ENCODE data around the gene ERMP1.

ERMP1 gene

DNA sequence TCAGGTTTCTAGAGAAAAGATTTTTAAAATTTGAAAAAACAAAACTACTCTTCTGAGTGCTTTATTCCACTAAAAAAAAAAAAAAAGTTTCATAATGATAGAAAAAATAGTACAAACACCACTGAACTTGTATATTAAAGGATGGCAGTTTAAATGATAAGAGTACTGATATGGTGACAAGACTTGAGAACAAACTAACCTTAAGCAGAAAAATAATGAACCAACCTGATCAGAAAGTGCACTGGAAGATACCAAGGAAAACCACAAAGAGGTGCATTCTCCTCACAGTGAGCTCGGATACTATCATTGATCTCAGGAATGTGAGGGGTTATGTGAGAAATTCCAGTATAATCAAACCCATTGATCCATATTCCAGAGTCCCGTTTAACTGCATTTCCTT lies 34.3 kb downstream of the ERMP1 start:
- Histone ChIP-seq H3K4me3 (ENCODE audit: low read length in 2 of 2) (no peak overlapping the region), H3K9ac (ENCODE audit: low read length in 2 of 2) (no peak overlapping the region), H3K36me3 (ENCODE audit: control insufficient read depth in 2 of 2, insufficient read depth in 2 of 2, low read length in 2 of 2) (no peaks in the 10 kb centered on the region), H3K9me3 (ENCODE audit: control insufficient read depth in 2 of 2, low read length in 2 of 2) (no peaks in the 10 kb centered on the region), H3K27me3 (ENCODE audit: control insufficient read depth in 1 of 2, insufficient read depth in 2 of 2, low read length in 2 of 2) (no peaks in the 10 kb centered on the region), H3K4me1 (ENCODE audit: control insufficient read depth, insufficient read depth, low read length) (peaks cover 2% of the 10 kb centered on the region), H3K27ac (ENCODE audit: low read length) (no peak overlapping the region)

DNA sequence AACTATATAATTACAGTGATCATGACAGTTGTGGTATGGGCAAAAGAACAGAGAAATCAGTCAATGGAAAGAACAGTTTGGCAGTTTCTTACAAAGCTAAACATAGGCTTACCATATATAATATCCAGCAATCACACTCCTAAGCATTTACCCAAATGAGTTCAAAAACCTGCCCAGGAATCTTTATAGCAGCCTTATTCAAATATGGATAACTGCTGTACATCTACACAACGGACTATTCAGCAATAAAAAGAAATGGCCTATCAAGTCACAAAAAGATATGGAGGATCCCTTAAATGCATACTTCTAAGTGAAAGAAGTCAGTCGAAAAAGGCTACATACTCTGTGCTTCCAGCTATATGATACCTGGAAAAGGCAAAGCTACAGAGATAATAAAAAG lies 36.6 kb downstream of the ERMP1 start:
- H3K4me3 ChIP-seq (ENCODE audit: low read length in 2 of 2) = no peak overlapping the region
- H3K9ac ChIP-seq (ENCODE audit: low read length in 2 of 2) = no peak overlapping the region
- no peaks in the 10 kb centered on the region for H3K9me3 ChIP-seq (ENCODE audit: control insufficient read depth in 2 of 2, low read length in 2 of 2)
- peaks cover 2% of the 10 kb centered on the region for H3K4me1 ChIP-seq (ENCODE audit: control insufficient read depth, insufficient read depth, low read length)
- no peak overlapping the region for H3K27ac ChIP-seq (ENCODE audit: low read length)
- H3K36me3 ChIP-seq (ENCODE audit: control insufficient read depth in 2 of 2, insufficient read depth in 2 of 2, low read length in 2 of 2) = peaks cover 0 to 3% of the 10 kb centered on the region in 2 donors
- H3K27me3 ChIP-seq (ENCODE audit: control insufficient read depth in 1 of 2, insufficient read depth in 2 of 2, low read length in 2 of 2) = no peaks in the 10 kb centered on the region

DNA sequence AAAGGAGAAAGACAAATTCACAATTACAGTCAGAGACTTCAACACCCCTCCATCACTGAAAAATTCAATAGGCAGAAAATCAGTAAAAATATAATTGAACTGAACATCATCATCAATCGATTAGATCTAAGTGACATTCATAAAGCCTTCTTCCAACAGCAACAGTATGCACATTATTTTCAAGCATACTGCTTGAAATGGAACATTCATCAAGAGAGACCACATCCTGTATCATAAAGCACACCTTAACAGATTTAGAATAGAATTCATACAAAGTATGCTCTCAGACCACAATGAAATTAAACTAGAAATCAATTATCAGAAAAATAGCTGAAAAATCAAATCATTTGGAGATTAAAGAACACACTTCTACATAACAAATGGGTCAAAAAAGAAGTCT lies 39.1 kb downstream of the ERMP1 start:
- Histone ChIP-seq H3K9me3 (ENCODE audit: control insufficient read depth in 2 of 2, low read length in 2 of 2) (no peaks in the 10 kb centered on the region), H3K27me3 (ENCODE audit: control insufficient read depth in 1 of 2, insufficient read depth in 2 of 2, low read length in 2 of 2) (no peaks in the 10 kb centered on the region), H3K4me3 (ENCODE audit: low read length in 2 of 2) (no peak overlapping the region), H3K4me1 (ENCODE audit: control insufficient read depth, insufficient read depth, low read length) (no peaks in the 10 kb centered on the region), H3K27ac (ENCODE audit: low read length) (no peak overlapping the region), H3K36me3 (ENCODE audit: control insufficient read depth in 2 of 2, insufficient read depth in 2 of 2, low read length in 2 of 2) (peaks cover 2 to 7% of the 10 kb centered on the region in 2 donors), H3K9ac (ENCODE audit: low read length in 2 of 2) (no peak overlapping the region)

DNA sequence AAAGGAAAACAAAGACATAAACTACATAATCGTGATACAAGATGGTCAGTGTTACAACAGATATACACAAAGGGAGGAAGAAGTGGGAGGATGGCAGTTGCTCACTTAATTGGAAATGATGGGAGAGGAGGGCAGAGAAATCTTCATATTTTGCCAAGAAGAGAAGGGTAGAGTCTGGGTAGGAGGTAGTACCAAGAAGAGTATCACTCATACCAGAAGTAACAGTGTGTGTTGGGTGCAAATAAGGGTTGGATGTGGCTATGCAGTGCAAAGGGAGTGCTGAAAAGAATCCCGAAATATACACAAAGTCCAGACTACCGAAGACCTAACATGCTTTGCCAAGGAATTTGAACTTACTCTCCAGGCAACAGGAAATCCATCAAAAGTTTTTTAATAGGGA lies 41.0 kb downstream of the ERMP1 start:
- Histone ChIP-seq H3K36me3 (ENCODE audit: control insufficient read depth in 2 of 2, insufficient read depth in 2 of 2, low read length in 2 of 2) (peaks cover 6 to 8% of the 10 kb centered on the region in 2 donors), H3K27me3 (ENCODE audit: control insufficient read depth in 1 of 2, insufficient read depth in 2 of 2, low read length in 2 of 2) (no peaks in the 10 kb centered on the region), H3K9ac (ENCODE audit: low read length in 2 of 2) (no peak overlapping the region), H3K4me1 (ENCODE audit: control insufficient read depth, insufficient read depth, low read length) (no peaks in the 10 kb centered on the region), H3K9me3 (ENCODE audit: control insufficient read depth in 2 of 2, low read length in 2 of 2) (no peaks in the 10 kb centered on the region), H3K27ac (ENCODE audit: low read length) (no peak overlapping the region), H3K4me3 (ENCODE audit: low read length in 2 of 2) (no peak overlapping the region)

DNA sequence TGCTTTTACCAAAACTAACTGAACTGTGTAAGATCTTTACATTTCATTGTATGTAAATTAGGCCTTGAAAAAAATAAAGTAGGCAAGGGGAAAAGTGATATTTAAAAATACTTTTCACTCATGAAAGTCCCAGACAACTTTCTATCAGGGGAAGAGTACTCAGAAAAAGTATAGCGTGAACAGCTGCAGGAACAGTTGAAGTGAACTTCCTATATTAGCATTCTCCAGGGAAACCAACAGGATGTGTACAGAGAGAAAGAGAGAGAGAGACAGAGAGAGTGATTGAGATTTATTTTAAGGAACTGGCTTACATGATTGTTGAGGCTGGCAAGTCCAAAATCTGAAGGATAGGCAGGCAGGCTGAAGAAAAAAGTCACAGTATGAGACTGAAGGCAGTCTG lies 42.0 kb downstream of the ERMP1 start:
- no peaks in the 10 kb centered on the region for H3K4me1 ChIP-seq (ENCODE audit: control insufficient read depth, insufficient read depth, low read length)
- H3K9ac ChIP-seq (ENCODE audit: low read length in 2 of 2) = no peak overlapping the region
- H3K27me3 ChIP-seq (ENCODE audit: control insufficient read depth in 1 of 2, insufficient read depth in 2 of 2, low read length in 2 of 2) = no peaks in the 10 kb centered on the region
- H3K4me3 ChIP-seq (ENCODE audit: low read length in 2 of 2) = no peak overlapping the region
- no peaks in the 10 kb centered on the region for H3K9me3 ChIP-seq (ENCODE audit: control insufficient read depth in 2 of 2, low read length in 2 of 2)
- H3K36me3 ChIP-seq (ENCODE audit: control insufficient read depth in 2 of 2, insufficient read depth in 2 of 2, low read length in 2 of 2) = peaks cover 13 to 15% of the 10 kb centered on the region in 2 donors
- no peak overlapping the region for H3K27ac ChIP-seq (ENCODE audit: low read length)

DNA sequence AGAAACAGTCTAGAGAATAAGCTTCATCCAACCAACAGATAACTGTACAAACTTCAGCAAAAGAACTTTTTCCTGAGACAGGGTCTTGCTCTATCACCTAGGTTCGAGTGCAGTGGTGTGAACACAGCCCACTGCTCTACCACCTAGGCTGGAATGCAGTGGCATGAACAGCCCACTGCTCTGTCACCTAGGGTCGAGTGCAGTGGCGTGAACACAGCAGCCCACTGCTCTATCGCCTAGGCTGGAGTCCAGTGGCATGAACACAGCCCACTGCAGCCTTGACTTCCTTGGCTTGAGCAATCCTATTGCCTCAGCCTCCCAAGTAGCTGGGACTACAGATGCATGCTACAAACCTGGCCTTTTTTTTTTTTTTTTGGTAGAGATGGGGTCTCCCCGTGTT lies 43.4 kb downstream of the ERMP1 start:
- Histone ChIP-seq H3K36me3 (ENCODE audit: control insufficient read depth in 2 of 2, insufficient read depth in 2 of 2, low read length in 2 of 2) (peaks cover 13 to 15% of the 10 kb centered on the region in 2 donors), H3K27ac (ENCODE audit: low read length) (no peak overlapping the region), H3K9ac (ENCODE audit: low read length in 2 of 2) (no peak overlapping the region), H3K9me3 (ENCODE audit: control insufficient read depth in 2 of 2, low read length in 2 of 2) (no peaks in the 10 kb centered on the region), H3K4me1 (ENCODE audit: control insufficient read depth, insufficient read depth, low read length) (no peaks in the 10 kb centered on the region), H3K27me3 (ENCODE audit: control insufficient read depth in 1 of 2, insufficient read depth in 2 of 2, low read length in 2 of 2) (no peaks in the 10 kb centered on the region), H3K4me3 (ENCODE audit: low read length in 2 of 2) (no peak overlapping the region)

DNA sequence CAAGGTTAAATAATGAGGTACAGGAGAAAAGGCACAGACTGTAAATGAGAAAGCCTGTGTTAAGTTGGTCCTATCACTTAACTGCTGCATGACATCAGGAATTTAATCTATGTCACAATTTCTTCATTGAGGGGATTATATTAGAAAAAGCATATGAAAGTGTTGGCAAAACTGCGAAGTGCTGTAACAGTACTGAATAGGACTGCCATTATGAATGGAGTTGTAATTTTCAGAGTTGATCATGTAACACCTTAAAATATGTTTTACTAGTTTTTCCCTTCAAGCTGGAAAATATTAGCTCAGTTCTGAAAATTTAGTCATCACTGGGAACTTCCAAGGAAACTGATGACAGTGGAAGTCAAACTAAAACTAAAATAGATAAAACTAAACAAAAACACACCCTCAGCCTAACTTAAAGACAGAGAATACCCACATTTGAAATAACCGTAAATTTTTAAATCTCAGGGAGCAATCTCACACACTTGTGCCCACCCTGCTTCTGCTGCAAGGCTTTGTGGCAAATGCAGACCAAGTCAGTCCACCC lies 45.1 kb downstream of the ERMP1 start:
- H3K36me3 ChIP-seq (ENCODE audit: control insufficient read depth in 2 of 2, insufficient read depth in 2 of 2, low read length in 2 of 2) = peaks cover 13 to 15% of the 10 kb centered on the region in 2 donors
- H3K4me3 ChIP-seq (ENCODE audit: low read length in 2 of 2) = no peak overlapping the region
- H3K9ac ChIP-seq (ENCODE audit: low read length in 2 of 2) = no peak overlapping the region
- no peaks in the 10 kb centered on the region for H3K4me1 ChIP-seq (ENCODE audit: control insufficient read depth, insufficient read depth, low read length)
- H3K27ac ChIP-seq (ENCODE audit: low read length) = no peak overlapping the region
- H3K27me3 ChIP-seq (ENCODE audit: control insufficient read depth in 1 of 2, insufficient read depth in 2 of 2, low read length in 2 of 2) = no peaks in the 10 kb centered on the region
- peaks cover 0 to 2% of the 10 kb centered on the region in 2 donors for H3K9me3 ChIP-seq (ENCODE audit: control insufficient read depth in 2 of 2, low read length in 2 of 2)

DNA sequence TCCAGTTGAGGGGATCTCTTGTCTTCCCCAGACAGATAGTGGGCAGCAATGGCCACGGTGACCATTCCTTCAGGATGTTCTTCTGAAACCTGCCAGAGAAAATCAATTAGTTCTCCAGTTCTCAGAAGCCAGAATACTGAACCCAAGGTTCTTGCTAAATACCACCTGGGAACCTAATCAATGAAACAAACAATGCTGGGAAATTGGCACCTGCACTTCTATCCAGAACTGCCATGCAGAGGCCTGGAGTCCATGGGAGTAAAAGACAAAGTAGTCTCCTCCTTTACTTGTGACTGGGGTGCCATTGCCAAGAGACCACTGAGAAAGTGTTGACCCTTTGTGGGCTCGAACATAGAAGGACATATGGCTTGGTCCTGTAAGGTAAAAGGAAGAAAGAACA lies 45.7 kb downstream of the ERMP1 start:
- peaks cover 13 to 15% of the 10 kb centered on the region in 2 donors for H3K36me3 ChIP-seq (ENCODE audit: control insufficient read depth in 2 of 2, insufficient read depth in 2 of 2, low read length in 2 of 2)
- no peak overlapping the region for H3K9ac ChIP-seq (ENCODE audit: low read length in 2 of 2)
- peaks cover 0 to 2% of the 10 kb centered on the region in 2 donors for H3K9me3 ChIP-seq (ENCODE audit: control insufficient read depth in 2 of 2, low read length in 2 of 2)
- H3K27ac ChIP-seq (ENCODE audit: low read length) = no peak overlapping the region
- H3K27me3 ChIP-seq (ENCODE audit: control insufficient read depth in 1 of 2, insufficient read depth in 2 of 2, low read length in 2 of 2) = no peaks in the 10 kb centered on the region
- H3K4me1 ChIP-seq (ENCODE audit: control insufficient read depth, insufficient read depth, low read length) = no peaks in the 10 kb centered on the region
- no peak overlapping the region for H3K4me3 ChIP-seq (ENCODE audit: low read length in 2 of 2)

DNA sequence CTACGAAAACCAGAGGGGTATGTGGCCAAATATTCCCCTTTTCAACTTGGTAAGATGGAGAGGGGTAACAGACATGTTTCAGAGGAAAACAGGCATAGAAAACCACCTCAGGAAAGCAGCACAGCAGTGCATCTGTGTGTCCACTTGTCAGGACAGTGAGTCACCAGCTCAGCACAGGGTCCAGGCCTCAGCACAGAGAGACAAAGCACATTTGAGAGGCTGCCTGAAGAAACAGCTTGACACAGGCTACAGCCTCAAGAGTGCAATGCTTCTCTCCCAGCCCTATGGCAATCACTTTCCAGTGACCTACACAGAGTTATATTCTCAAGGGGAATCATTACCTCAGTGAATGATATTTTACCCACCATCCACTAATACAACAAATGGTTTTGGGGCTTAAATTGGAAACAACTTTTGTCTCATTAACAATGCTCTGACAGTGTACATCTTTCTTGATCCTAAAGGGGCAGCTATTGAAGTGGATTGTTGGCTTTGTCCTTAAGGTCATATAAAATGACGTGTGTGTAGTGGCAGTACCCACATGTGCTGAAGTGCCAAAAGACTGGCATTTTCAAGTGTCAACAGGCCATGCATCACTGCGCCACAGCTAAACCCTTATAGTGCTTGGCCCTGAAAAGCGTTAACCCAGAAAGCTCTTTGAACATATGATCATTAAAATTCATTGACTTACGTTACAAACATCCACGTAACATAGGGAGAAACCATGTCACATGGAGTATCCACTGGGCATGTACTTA lies 46.4 kb downstream of the ERMP1 start:
- Histone ChIP-seq H3K4me1 (ENCODE audit: control insufficient read depth, insufficient read depth, low read length) (no peaks in the 10 kb centered on the region), H3K27me3 (ENCODE audit: control insufficient read depth in 1 of 2, insufficient read depth in 2 of 2, low read length in 2 of 2) (no peaks in the 10 kb centered on the region), H3K9ac (ENCODE audit: low read length in 2 of 2) (no peak overlapping the region), H3K9me3 (ENCODE audit: control insufficient read depth in 2 of 2, low read length in 2 of 2) (peaks cover 0 to 2% of the 10 kb centered on the region in 2 donors), H3K27ac (ENCODE audit: low read length) (no peak overlapping the region), H3K4me3 (ENCODE audit: low read length in 2 of 2) (no peak overlapping the region), H3K36me3 (ENCODE audit: control insufficient read depth in 2 of 2, insufficient read depth in 2 of 2, low read length in 2 of 2) (peaks cover 13 to 14% of the 10 kb centered on the region in 2 donors)

DNA sequence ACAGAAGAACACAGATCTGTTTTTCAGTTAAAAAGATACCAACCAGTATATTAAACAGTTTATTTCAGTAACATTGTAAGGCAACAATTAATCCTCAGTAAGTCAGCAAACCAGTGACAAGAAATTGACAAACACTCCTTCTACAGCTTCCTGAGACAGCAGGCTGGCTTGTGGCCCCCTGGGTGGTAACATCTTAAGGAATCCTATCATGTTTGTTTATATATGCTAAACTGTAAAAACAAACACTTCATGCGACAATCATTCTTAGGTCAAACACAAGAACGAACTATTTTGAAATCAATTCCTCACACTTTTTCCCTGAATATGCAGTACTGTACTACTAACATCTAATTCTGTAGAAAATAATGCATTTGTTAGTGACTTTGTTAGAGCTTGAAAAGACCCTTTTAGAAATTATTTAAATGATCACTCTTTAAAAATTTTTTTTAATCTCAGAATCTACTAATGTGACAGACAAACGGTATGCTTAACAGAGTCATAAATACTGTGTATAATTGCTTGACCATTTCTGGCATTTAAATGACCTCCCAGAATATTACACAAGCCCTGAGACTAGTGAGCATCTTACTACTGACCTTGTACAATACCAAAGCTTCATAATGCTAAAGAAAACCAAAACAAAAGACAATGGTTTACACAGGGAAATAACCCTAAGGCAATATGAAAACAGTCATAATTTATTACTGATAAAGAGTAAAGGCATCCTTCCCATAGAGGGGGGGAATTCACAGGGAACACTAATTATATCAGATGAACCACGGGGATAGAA lies 48.2 kb downstream of the ERMP1 start:
- no peak overlapping the region for H3K9ac ChIP-seq (ENCODE audit: low read length in 2 of 2)
- no peak overlapping the region for H3K4me3 ChIP-seq (ENCODE audit: low read length in 2 of 2)
- no peaks in the 10 kb centered on the region for H3K4me1 ChIP-seq (ENCODE audit: control insufficient read depth, insufficient read depth, low read length)
- H3K36me3 ChIP-seq (ENCODE audit: control insufficient read depth in 2 of 2, insufficient read depth in 2 of 2, low read length in 2 of 2) = peaks cover 8 to 12% of the 10 kb centered on the region in 2 donors
- H3K27ac ChIP-seq (ENCODE audit: low read length) = no peak overlapping the region
- no peaks in the 10 kb centered on the region for H3K27me3 ChIP-seq (ENCODE audit: control insufficient read depth in 1 of 2, insufficient read depth in 2 of 2, low read length in 2 of 2)
- H3K9me3 ChIP-seq (ENCODE audit: control insufficient read depth in 2 of 2, low read length in 2 of 2) = peaks cover 0 to 2% of the 10 kb centered on the region in 2 donors

Measured in stomach smooth muscle (tissue), 2 donors.